Omental fat pad (tissue), 4 donors: ENCODE results near the gene CHERP. TPM values are rescaled to one million over a fixed set of nuclear protein-coding genes. Genes with fewer than 3 reads are reported as not detected.

Source experiments
- ATAC-seq: fragments of 150-250 bp; one replicate; pipeline ENCODE4 v1.9.1; 2016; ENCODE audit warnings: mild to moderate bottlenecking, moderate library complexity; ENCODE audit not compliant: low FRiP score
- DNase-seq: peaks from one replicate; pipeline ENCODE4 v3.0.0-alpha.2; 2019; ENCODE audit warnings: low spot score
- CTCF ChIP-seq, 3 donors: fragments of 450-650 bp; IDR thresholded peaks; one replicate each; pipeline ENCODE4 v1.5.1; 2016 to 2017; ENCODE audit warnings: antibody characterized with exemption in 3 of 3, mild to moderate bottlenecking in 3 of 3, moderate library complexity in 2 of 3
- total RNA-seq, 4 donors: library from RNA; depleted of rRNA; stranded (reverse); fragments of >200 nt; gene quantifications; one replicate each; pipeline ENCODE4 v1.1.0, GENCODE V29; 2016

The CHERP gene
- total RNA-seq, 4 donors from 2014 or later, result 5.9 to 25.1 (median 10.8) TPM

DNA sequence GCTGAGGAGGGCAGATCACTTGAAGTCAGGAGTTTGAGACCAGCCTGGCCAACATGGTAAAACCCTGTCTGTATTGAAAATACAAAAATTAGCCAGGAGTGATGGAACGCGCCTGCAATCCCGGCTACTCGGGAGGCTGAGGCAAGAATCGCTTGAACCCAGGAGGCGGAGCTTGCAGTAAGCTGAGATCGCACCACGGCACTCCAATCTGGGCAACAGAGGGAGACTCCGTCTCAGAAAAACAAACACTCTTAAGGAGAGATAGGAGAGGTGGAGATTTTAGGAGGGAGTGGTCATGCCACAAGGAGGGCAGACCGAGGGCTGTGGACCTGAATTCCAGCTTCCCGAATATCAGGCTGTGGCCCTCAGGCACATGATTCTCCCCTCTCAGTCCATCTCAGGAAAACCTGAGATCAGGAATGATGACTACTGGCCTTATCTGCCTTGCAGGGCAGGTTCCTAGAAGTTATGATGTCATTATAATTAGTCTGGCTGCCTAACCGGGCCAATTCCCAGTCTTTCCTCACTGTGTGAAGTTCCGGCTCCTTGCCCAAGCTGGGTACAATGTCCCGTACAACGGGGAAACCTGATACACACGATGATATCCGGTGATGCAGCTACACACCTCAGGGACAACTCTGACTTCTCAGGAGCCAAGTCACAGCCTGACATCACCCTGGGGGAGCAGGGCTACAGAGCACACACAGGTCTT lies 27.5 kb upstream of the CHERP start:
- ATAC-seq, result no peak
- DNase-seq, result no peak
- TF ChIP-seq CTCF (IDR thresholded peaks at IDR 0.05), result no peak

DNA sequence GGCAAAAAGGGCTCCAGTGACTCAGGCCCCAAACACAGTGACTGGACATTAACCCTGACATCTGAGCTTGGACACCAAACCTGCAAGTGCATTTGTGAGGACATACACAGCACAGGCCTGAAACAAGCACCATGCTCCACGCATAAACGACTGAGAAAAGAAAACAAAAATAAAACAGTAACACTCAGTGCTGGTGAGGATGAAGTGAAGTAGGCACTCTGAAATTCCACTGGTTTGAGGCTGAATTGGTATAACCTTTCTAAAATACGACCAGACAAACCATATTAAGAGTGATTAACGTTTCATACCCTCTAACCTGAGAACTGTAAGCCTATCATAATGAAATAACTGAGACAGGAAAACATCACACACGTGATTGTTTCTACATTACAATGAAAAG lies 24.5 kb upstream of the CHERP start:
- no peak for TF ChIP-seq CTCF (IDR thresholded peaks at IDR 0.05)
- ATAC-seq (no peak), DNase-seq (no peak)

GRCh38 chr19:16566161-16566560 lies 23.9 kb upstream of the CHERP start:
- DNase-seq (no peak), ATAC-seq (no peak)
- TF ChIP-seq CTCF (IDR thresholded peaks at IDR 0.05), result no peak

DNA sequence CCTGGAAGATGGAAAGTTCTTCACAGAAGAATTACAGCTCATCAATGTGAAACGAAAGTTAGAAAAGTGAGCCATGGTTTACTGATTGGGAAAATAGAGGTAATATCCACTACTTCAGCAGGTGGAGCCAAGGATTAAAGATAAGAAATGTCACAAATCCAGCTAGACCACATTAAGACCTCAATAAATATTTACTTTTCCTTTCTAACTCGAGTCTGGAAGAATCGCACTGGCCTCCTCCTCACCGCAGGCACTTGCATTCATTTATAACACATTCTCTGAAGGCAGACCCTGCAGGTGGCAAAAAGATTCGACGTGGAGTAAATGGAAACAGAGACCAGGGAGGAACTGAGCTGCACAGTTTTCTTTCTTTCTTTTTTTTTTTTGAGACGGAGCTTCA lies 22.6 kb upstream of the CHERP start:
- TF ChIP-seq CTCF (IDR thresholded peaks at IDR 0.05), result no peak
- DNase-seq, result no peak
- ATAC-seq, result no peak

DNA sequence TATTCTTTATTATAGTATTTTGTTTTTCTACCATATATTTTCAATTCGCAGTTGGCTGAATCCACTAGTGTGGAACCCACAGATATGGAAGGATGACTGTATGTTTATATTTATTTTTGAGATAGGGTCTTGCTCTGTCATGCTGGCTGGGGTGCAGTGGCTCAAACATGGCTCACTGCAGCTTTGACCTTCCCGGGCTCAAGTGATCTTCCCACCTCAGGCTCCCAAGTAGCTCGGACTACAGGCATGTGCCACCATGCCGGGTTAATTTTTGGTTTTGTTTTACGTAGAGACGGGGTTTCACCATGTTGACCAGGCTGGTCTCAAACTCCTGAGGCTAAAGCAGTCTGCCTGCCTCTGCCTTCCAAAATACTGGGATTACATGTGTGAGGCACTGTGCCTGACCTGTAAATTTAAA lies 20.4 kb upstream of the CHERP start:
- DNase-seq (no peak), ATAC-seq (no peak)
- no peak for TF ChIP-seq CTCF (IDR thresholded peaks at IDR 0.05)

DNA sequence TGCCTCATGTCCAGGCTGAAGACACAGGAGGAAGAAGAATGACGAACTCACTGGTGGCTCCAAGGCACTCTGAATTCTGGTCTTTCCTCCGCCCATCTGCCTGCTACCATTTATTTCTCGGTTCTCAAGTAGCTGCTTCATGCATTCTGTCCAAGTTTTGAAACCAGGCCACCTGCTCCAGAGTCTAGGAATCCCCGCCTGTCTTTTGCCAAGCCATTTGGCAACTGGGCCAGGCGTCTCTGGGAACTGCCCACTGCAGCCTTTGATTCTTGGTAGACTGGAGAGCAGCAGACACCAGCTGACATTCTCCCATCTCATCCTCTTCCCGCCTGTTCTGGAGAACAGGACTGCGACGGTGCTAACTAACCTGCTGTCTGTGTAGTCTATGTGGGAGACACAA lies 19.1 kb upstream of the CHERP start:
- no peak for DNase-seq
- no peak for ATAC-seq
- no peak for TF ChIP-seq CTCF (IDR thresholded peaks at IDR 0.05)

GRCh38 chr19:16559780-16560276 lies 17.6 kb upstream of the CHERP start:
- DNase-seq, result no peak
- TF ChIP-seq CTCF (IDR thresholded peaks at IDR 0.05), result no peak
- no peak for ATAC-seq
